ENCODE results near the gene PTGER3. TPM values are rescaled to one million over a fixed set of nuclear protein-coding genes. Genes with fewer than 3 reads are reported as not detected.

PTGER3 gene
- total and polyA plus RNA-seq, 2 of the 4 experiments (the other 2 are of a cell fraction) = not detected

DNA sequence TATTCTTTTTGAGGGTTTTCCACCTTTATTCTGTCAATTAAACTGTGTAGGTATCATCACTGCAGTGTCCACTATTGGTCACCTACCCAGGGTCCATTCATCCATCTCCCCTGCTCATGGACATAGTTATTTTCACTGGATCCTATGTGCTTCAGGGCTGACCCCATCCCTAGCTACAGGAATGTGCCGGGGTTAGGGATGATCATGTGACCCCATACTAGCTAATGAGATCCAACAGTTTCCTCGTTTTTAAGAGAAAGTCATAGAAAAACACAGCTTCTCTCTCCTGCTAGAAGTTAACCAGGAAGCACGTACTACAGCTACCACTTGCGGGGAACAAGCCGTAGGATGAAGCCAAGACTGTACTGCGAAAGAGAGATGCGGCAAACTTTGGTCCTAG, 19.6 kb downstream of the PTGER3 start:
- Histone ChIP-seq H2AFZ (replicated peaks; ENCODE audit: low read length, poor library complexity) (no peak overlapping the region), H3K4me3 (ENCODE audit: insufficient read depth, low read depth, low read length) (no peak overlapping the region)
- CTCF ChIA-PET = no interaction called here

More for the DNA sequence above, 19.6 kb downstream of the PTGER3 start:
- ATAC-seq (ENCODE audit: low read depth) = no peak
- H3K9me1 ChIP-seq (ENCODE audit: insufficient read depth, low read length) = no peaks in the 10 kb centered on the region
- H2BK5ac ChIP-seq (ENCODE audit: low read depth, low read length, poor library complexity, severe bottlenecking) = no peak overlapping the region
- no peak overlapping the region for H3K14ac ChIP-seq (replicated peaks; ENCODE audit: low read depth, low read length)
- intact Hi-C loops (cut with micrococcal nuclease) = no loop called here
- no peak overlapping the region for H3K4ac ChIP-seq (ENCODE audit: low read depth, low read length)
- H3K36me3 ChIP-seq (ENCODE audit: control insufficient read depth, insufficient read depth, low read length) = no peaks in the 10 kb centered on the region
- POLR2A ChIA-PET (ENCODE audit: unreplicated experiment) = no interaction called here
- H3K79me1 ChIP-seq (ENCODE audit: low read depth in 1 of 2, low read length in 2 of 2) = no peaks in the 10 kb centered on the region
- no peak overlapping the region for H3K27ac ChIP-seq (ENCODE audit: insufficient read depth, low read length)
- no peak overlapping the region for H4K5ac ChIP-seq (ENCODE audit: low read depth, low read length)
- no peak overlapping the region for H2BK15ac ChIP-seq (ENCODE audit: low read depth, low read length)
- TF ChIP-seq SMC3 (IDR thresholded peaks at IDR 0.05; ENCODE audit: low read depth, low read length) (no peak), BHLHE40 (IDR thresholded peaks at IDR 0.05; ENCODE audit: low read depth, low read length) (no peak), POLR2A (IDR thresholded peaks at IDR 0.05; ENCODE audit: low read depth, low read length) (no peak), RFX5 (IDR thresholded peaks at IDR 0.05; ENCODE audit: low read depth, low read length) (no peak), CHD1 (IDR thresholded peaks at IDR 0.05; ENCODE audit: low read depth, low read length) (no peak), CEBPB (IDR thresholded peaks at IDR 0.05; ENCODE audit: low read depth, low read length) (no peak), RCOR1 (IDR thresholded peaks at IDR 0.05; ENCODE audit: insufficient replicate concordance, low read length) (no peak), MAZ (IDR thresholded peaks at IDR 0.05; ENCODE audit: borderline replicate concordance, low read depth, low read length) (no peak), MXI1 (IDR thresholded peaks at IDR 0.05; ENCODE audit: borderline replicate concordance, low read depth, low read length) (no peak), NFE2L2 (IDR thresholded peaks at IDR 0.05; ENCODE audit: low read depth, low read length) (no peak), MAFK (IDR thresholded peaks at IDR 0.05; ENCODE audit: low read depth, low read length) (no peak), FOS (IDR thresholded peaks at IDR 0.05; ENCODE audit: low read depth, low read length) (no peak), RAD21 (IDR thresholded peaks at IDR 0.05; ENCODE audit: low read length) (no peak)
- TF ChIP-seq, protein P1, sequence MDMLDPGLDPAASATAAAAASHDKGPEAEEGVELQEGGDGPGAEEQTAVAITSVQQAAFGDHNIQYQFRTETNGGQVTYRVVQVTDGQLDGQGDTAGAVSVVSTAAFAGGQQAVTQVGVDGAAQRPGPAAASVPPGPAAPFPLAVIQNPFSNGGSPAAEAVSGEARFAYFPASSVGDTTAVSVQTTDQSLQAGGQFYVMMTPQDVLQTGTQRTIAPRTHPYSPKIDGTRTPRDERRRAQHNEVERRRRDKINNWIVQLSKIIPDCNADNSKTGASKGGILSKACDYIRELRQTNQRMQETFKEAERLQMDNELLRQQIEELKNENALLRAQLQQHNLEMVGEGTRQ (IDR thresholded peaks at IDR 0.05; ENCODE audit: low read depth, low read length) = no peak
- TF ChIP-seq, protein P2, sequence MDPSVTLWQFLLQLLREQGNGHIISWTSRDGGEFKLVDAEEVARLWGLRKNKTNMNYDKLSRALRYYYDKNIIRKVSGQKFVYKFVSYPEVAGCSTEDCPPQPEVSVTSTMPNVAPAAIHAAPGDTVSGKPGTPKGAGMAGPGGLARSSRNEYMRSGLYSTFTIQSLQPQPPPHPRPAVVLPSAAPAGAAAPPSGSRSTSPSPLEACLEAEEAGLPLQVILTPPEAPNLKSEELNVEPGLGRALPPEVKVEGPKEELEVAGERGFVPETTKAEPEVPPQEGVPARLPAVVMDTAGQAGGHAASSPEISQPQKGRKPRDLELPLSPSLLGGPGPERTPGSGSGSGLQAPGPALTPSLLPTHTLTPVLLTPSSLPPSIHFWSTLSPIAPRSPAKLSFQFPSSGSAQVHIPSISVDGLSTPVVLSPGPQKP (IDR thresholded peaks at IDR 0.05; ENCODE audit: borderline replicate concordance, low read depth, low read length) = no peak
- TF ChIP-seq, protein P3, sequence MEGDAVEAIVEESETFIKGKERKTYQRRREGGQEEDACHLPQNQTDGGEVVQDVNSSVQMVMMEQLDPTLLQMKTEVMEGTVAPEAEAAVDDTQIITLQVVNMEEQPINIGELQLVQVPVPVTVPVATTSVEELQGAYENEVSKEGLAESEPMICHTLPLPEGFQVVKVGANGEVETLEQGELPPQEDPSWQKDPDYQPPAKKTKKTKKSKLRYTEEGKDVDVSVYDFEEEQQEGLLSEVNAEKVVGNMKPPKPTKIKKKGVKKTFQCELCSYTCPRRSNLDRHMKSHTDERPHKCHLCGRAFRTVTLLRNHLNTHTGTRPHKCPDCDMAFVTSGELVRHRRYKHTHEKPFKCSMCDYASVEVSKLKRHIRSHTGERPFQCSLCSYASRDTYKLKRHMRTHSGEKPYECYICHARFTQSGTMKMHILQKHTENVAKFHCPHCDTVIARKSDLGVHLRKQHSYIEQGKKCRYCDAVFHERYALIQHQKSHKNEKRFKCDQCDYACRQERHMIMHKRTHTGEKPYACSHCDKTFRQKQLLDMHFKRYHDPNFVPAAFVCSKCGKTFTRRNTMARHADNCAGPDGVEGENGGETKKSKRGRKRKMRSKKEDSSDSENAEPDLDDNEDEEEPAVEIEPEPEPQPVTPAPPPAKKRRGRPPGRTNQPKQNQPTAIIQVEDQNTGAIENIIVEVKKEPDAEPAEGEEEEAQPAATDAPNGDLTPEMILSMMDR (conservative IDR thresholded peaks at IDR 0.05; ENCODE audit: low read depth, low read length) = no peak
- dilution Hi-C loops (cut with HindIII; ENCODE audit: low sequenced_read_pairs, unreplicated experiment) = no loop called here
- H3K56ac ChIP-seq (ENCODE audit: extremely low read depth, insufficient read depth, low read length) = no peak overlapping the region
- H2AK9ac ChIP-seq (replicated peaks; ENCODE audit: low read depth, low read length, poor library complexity) = no peak overlapping the region
- no peak overlapping the region for H2AK5ac ChIP-seq (ENCODE audit: low read depth, low read length)
- no peak overlapping the region for H4K8ac ChIP-seq (ENCODE audit: low read depth in 2 of 2, low read length in 2 of 2)
- BruUV-seq (replicated peaks) = no TSS peak
- in situ Hi-C loops (cut with MboI; ENCODE audit: low sequenced_read_pairs) = no loop called here
- no peak overlapping the region for H3K9ac ChIP-seq (ENCODE audit: low read depth, low read length)
- WGBS, 2 experiments (ENCODE audit: extremely low coverage in 2 of 2, insufficient read length in 1 of 2) = no CpG with 5 or more reads among the region's 7 CpGs
- H3K18ac ChIP-seq (ENCODE audit: low read depth, low read length) = no peak overlapping the region
- H2BK120ac ChIP-seq (ENCODE audit: low read depth, low read length) = no peak overlapping the region
- no peak for DNase-seq
- H3K23ac ChIP-seq (ENCODE audit: low read depth, low read length) = no peak overlapping the region
- H3K27me3 ChIP-seq (ENCODE audit: control insufficient read depth, insufficient read depth, low read length) = no peaks in the 10 kb centered on the region
- no peaks in the 10 kb centered on the region for H4K20me1 ChIP-seq (ENCODE audit: insufficient read depth, low read length)
- no peak overlapping the region for H3K4me2 ChIP-seq (ENCODE audit: low read depth, low read length)
- no peak overlapping the region for H2BK20ac ChIP-seq (ENCODE audit: low read depth, low read length)
- H4K91ac ChIP-seq (ENCODE audit: insufficient read depth, low read depth, low read length) = no peak overlapping the region
- H3K9me3 ChIP-seq (ENCODE audit: control insufficient read depth, insufficient read depth, low read length) = no peaks in the 10 kb centered on the region
- H3K4me1 ChIP-seq (ENCODE audit: control insufficient read depth, insufficient read depth, low read length) = no peaks in the 10 kb centered on the region
